Retinal pigment epithelial cell (primary cell): ENCODE measurements around the gene MYL12A.

ENCODE experiments used
- DNase-seq: peaks from one replicate; pipeline ENCODE4 v3.0.0-alpha.2; 2010; ENCODE audit warnings: low read depth
- H3K4me3 ChIP-seq: 2 replicates; pipeline ENCODE4 v1.5.1; 2011; ENCODE audit warnings: mild to moderate bottlenecking, low read length, control low read depth, moderate library complexity
- CTCF ChIP-seq: conservative IDR thresholded peaks from 2 replicates; pipeline ENCODE4 v1.5.1; 2011; ENCODE audit warnings: low read depth, low read length, control low read depth, inconsistent platforms

Gene MYL12A

GRCh38 chr18:3248062-3248657 is 559 bp downstream of the MYL12A start:
- no peak for TF ChIP-seq CTCF
- DNase-seq: no peak
- peak overlapping the region; percentile 98 for H3K4me3 ChIP-seq

- TF ChIP-seq CTCF: no peak
- H3K4me3 ChIP-seq: peak overlapping the region; percentile 98
- no peak for DNase-seq
Observed at GRCh38 chr18:3248658-3249359, 1.2 kb downstream of the MYL12A start.

- DNase-seq: peak; percentile 80
- no peak for TF ChIP-seq CTCF
- peak overlapping the region; percentile 98 for H3K4me3 ChIP-seq
Observed at GRCh38 chr18:3250237-3251107, 2.9 kb downstream of the MYL12A start.

- peak overlapping the region; percentile 34 for H3K4me3 ChIP-seq
- TF ChIP-seq CTCF: no peak
- DNase-seq: no peak
Observed at GRCh38 chr18:3251249-3251962, 3.8 kb downstream of the MYL12A start.

- H3K4me3 ChIP-seq: peak overlapping the region; percentile 34
- no peak for TF ChIP-seq CTCF
- DNase-seq: peak; percentile 75
Observed at GRCh38 chr18:3251963-3252277, 4.3 kb downstream of the MYL12A start.

- TF ChIP-seq CTCF: no peak
- peak overlapping the region; percentile 34 for H3K4me3 ChIP-seq
- no peak for DNase-seq
Observed at GRCh38 chr18:3252843-3253242, 5.2 kb downstream of the MYL12A start.
